ENCODE data around the gene MAPK14.
A peak's percentile ranks its signal among the peaks of the same experiment; 100 is the strongest.
"Not testable (repeated sequence)": the region's sequence is repeated elsewhere in the genome, so short reads cannot be mapped to it uniquely, and the experiment has no call there.

Gene MAPK14

DNA sequence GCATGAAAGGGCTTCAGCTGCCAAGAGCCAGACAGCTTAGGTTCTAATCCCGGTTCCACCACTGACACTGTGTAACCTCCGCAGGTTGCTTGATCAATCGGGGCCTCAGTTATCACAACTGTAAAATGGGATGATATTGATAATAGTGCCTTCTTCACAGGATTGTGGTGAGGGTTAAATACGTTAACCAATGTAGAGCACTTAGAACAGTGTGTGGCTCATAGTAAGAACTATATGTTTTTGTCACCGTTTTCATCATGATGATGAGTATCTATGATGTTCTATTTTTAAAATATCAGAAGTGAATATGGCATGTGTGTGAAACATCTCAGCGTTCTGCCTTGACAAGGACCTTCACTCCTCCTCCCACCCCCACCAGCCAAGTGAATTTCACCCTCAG lies 92.4 kb downstream of the MAPK14 start:
- intact Hi-C loops (cut with DNase I): loop anchor here (10.0 kb wide), 1 partner anchor 245 kb away; no protein-coding TSS in a partner anchor
- DNase-seq: no peak

DNA sequence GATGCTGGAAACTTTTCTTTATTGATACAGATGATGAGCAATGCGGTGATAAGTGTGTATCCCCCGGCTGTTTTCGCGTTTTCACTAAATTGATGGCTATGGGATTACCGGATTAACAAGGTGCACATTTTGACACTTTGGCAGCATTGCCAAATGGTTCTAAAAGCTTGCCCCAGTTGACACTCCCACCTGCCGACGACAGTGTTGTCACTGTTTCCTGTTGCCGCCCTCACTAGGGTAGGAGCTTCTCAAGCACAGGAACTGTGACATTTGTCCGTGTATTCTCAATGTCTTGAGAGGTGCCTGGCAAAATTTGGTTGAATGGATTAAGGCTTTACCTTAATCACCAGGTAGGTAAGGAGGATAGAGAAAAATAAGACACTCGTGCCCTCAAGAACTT lies 92.9 kb downstream of the MAPK14 start:
- intact Hi-C loops (cut with DNase I): loop anchor here (10.0 kb wide), 1 partner anchor 244 kb away; no protein-coding TSS in a partner anchor
- no peak for DNase-seq

DNA sequence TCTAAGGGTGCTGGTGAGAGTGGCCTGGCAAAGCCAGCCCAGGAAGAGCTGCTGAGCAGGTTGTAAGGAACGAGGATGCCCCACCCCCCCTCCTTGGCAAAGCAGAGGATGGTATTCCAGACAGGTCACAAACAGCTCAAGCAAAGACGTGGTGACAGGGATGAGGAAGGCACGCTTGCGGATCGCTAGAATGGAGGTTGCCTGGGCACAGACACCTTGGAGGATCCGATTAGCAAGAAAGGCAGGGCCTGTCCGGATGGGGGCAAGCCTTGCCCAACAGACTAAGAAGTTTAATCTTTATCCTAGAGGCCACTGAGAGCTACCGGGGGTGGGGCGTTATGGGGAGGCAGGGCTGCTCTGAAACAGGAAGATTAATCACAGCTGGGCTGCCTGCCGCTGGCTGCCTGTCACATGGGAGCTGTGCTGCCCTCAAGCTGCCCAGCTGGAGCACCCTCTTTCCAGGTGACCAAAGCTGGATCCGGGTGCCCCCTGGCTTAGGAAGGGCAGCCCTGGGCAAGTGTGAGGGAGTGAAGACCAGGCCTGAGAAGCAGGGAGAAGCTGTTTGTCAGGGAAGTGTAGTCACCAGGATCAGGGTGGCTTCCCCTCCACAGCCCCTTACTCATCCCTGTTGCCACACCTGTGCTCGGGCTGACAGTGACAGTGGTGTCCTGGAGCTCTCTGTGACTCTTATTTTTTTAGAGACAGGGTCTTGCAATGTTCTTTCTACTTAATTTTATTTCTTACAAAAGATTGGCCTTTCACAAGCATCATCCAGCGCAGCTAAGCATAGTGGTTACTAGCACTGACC lies 93.6 kb downstream of the MAPK14 start:
- intact Hi-C loops (cut with DNase I): loop anchor here (10.0 kb wide), 1 partner anchor 244 kb away; no protein-coding TSS in a partner anchor
- no peak for DNase-seq

DNA sequence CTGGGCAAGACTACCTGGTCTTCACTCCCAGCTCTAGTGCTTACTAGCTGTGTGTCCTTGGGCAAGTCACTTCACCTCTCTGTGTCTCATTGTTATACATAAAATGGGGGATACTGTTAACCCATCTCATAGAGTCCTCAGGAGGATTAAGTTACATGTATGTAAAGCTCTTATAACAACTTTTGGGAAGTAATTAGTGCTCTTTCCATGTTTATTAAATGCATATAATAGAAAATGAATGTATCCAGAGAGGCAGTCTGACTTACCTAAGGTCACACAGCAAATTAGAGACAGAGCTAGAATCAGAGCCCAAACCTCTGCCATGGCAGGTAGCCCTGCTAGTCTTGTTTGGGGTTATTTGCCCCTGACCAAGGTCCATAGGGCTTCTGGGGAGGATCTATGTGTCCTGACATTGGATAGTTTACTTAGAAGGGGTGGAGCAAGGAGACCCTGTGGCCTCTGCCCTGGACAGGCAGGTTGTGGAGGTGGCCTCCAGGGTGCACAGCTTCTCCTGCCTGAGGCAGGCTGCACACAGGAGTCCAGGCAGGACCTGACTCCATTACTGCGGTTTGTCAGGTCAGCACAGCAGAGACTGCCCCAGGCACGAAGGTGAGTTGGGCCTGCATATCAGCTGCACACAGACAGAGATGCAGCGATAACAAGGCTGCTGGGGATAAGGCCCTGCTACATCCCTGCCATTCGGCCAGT lies 94.3 kb downstream of the MAPK14 start:
- intact Hi-C loops (cut with DNase I): loop anchor here (10.0 kb wide), 1 partner anchor 243 kb away; no protein-coding TSS in a partner anchor

DNA sequence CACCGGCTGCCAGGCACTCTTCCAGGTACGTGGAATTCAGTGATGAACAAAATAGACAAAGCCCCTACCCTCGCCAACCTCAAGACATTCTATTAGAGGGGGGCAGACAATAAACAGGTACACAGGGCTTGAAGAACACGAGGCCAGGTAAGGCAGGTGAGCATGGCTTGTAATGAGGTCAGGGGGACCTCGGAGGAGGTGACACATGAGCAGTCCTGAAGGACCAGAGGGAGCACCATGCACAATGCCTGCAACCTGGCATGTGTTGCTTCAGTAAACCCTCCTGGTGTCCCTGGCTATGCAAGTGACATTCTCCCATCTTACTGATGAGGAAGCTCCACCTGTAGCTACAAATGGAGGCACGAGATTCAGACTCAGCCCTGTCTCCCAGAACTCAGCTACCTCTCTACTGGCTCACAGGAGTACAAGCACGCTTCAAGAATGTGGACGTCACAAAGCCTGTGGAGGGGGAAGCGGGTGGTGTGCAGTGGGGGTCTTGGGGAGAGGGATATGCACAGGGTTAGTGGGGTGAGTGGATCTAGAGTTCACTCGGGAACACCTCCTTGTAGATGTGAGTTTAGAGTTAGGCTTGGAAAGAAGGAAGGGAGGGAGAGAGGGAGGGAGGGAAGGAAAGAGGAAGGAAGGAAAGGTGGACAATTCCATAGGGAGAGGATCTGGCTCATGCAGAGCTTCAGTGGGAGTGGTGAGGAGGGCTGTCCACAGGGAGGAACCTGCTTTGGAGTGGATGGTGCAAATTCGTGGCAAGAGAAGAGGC lies 95.1 kb downstream of the MAPK14 start:
- peak in 1 of 10 donors; percentile 39 for DNase-seq
- intact Hi-C loops (cut with DNase I): loop anchor here (10.0 kb wide), 1 partner anchor 242 kb away; no protein-coding TSS in a partner anchor

More for the DNA sequence above, 94.3 kb downstream of the MAPK14 start:
- DNase-seq: no peak

DNA sequence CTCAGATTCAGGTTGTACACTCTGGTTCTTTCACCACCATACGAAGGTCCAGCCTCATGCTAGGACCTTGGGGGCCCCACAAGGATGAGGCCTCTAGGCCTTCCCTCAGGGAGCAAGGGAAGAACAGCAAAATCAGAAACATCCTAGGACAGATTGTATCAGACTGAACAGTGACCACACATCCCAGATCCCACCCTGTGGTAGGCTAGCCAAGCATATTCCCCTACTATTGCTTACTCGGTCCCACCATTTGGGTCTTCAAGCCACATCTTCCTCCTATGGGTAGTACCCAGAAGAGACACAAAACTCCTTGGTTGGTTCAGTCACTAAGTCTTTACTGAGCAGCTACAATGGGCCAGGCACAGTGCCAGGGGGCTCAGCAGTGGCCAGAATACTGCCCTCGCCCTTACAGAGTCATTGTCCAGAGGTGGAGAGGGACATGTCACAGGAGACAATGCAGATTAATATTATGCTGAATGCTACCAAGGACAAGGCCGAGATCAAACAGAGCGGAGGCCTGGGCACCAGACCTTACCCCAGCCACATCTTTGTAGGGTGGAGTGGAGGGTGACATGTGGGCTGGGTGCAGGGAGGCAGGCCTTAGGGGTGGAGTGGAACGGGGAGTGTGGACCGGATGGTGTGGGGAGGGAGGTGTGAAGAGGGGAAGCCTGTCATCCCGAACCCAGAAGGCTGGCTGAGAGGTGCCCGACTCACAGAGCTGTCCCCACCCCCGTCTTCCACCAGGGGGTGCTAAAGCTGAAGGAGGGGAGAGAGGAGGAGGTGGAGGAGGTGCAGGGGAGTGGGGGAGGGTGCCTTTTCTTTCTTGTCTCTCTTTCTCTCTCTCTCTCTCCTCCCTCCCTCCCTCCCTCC lies 95.9 kb downstream of the MAPK14 start:
- intact Hi-C loops (cut with DNase I): loop anchor here (1.0 to 10.0 kb wide), 2 partner anchors 73 to 241 kb away; partner anchors contain the start of gene BRPF3
- DNase-seq: peak; percentile 66 to 95 (median 76)

DNA sequence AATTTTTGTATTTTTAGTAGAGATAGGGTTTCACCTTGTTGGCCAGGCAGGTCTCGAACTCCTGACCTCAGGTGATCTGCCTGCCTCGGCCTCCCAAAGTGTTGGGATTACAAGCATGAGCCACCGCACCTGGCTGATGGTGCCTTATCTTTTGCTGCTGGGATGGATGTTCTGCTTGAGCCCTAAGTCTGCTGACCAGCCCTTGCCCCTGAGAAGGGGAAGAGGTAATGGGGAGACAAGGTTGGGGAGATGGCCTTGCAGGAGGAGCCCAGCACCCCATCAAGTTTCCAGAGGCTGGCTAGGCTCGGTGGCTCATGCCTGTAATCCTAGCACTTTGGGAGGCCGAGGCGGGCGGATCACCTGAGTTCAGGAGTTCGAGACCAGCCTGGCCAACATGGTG lies 96.7 kb downstream of the MAPK14 start:
- not testable (repeated sequence) for DNase-seq
- intact Hi-C loops (cut with DNase I): loop anchor here (1.0 to 10.0 kb wide), 2 partner anchors 72 to 240 kb away; partner anchors contain the start of gene BRPF3

DNA sequence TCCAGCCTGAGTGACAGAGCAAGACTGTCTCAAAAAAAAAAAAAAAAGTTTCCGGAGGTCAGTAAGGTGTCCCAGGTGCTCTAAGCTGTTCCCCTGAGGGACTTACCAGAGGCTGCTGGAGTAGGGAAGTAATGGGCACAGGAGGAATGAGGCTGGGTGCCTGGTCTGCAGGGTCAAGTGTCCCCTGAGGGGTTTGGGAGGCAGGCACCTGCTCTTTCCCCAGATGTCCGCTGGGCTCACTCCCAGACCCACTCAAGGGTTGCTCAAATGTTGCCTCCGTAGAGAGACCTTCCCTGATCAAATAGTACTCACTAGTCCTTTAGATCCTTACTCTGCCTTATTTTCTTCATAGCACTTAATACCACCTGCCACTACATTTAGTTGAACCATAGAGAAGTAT lies 97.3 kb downstream of the MAPK14 start:
- DNase-seq: no peak
- intact Hi-C loops (cut with DNase I): loop anchor here (1.0 to 10.0 kb wide), 2 partner anchors 71 to 240 kb away; partner anchors contain the start of gene BRPF3

DNA sequence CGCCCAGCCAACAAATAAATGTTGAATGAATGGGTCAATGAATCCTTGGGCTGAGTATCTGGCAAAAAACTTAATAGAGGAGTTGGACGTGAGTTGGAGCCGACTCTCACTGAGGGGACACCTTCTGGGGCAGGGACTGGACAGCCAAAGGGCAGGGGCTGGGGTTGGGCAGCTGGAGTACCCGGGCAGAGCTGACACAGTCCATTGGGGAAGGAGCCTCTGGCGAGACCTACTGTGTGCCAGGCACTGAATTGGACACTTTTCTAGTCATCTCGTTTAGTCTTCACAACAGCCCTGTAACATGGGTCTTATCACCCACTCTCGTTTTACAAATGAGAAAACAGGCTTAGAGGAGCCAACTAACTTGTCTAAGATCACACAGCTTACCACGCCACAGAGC lies 98.0 kb downstream of the MAPK14 start:
- DNase-seq: no peak
- intact Hi-C loops (cut with DNase I): loop anchor here (10.0 kb wide), 1 partner anchor 239 kb away; no protein-coding TSS in a partner anchor

DNA sequence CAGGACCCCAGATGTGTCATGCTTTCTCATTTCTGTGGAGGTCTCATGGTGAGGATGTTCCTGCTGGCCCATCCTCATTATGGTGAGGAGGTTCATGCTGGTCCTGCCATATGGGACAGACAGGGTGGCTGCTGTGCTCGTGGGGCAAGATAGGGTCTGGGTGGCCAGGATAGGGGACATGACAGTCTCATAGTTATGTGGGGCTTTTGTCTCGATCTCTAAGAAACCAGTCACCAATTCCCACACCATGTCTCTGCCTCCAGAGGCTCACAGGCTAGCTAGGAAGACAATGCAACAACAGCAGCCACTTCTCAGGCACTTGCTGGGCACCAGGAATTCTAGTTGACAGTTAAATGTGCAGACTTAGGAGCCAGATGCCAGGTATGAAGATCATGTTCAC lies 98.5 kb downstream of the MAPK14 start:
- DNase-seq: no peak
- intact Hi-C loops (cut with DNase I): loop anchor here (10.0 kb wide), 1 partner anchor 239 kb away; no protein-coding TSS in a partner anchor

DNA sequence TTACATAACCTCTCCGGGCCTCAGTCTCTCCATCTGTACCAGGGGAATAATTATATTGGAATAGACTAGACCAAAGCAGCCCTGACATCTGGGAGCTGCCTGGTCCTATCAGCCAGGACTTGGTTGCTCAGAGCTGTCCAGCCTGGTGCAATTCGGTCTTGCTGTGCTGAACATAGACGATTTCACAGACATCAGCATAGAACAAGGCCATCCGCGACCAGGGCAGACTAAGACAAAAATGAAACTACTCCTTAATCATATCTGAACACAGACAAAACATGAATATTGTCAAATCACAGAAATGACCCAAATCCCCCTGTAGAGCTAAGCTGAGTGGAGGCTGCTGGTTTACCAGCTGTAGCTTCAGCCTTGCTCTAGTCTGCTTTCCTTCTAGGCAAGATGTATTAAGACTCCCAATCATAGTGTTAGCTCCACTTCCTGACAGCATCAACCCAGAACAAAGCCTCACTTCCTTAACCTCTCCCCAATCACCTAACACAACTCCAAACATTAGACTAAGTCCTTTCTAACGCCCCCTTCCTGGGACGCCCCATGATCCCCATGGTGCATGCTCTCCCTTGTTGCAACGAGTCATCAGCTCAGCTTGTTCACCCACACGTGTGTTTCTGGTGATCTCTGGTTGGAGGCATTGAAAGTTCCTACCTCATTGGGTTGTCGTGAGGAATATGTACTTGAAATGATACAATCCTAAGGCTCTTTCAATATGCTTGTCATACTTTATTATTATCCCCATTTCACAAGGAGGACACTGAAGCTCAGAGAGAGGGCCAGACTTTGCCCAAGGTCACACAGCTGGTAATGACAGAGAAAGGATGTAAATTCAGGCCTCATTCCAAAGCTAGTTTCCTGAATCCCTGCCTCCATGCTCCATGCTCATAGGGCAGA lies 99.2 kb downstream of the MAPK14 start:
- DNase-seq: no peak
- intact Hi-C loops (cut with DNase I): loop anchor here (10.0 kb wide), 1 partner anchor 238 kb away; no protein-coding TSS in a partner anchor

DNA sequence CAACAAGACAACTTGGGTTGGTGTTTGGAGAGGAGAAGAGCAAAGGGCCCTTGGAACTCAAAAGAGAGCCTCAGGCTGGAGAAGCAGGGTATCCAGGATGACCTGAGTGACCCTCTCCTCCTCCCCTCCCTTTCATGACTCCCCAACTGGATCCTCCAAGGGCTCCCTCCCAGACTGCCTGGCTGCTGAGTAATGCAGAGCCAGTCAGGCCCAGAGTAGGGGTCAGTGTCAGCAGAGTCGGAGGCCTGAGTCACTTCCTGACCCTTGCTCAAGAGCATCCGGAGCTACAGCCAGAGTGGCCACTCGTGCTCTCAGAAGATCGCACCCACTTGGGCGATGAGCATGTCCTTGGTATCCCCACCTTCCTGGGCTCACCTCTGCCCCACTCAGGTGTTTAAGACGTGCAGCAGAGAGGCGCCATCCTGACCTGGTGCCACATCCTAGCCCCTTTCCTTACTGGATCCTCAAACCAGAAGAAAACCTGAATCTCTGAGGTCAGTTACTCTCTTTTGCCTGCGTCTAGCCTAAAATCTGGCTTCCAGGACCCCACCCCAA lies 99.9 kb downstream of the MAPK14 start:
- intact Hi-C loops (cut with DNase I): loop anchor here (10.0 kb wide), 1 partner anchor 237 kb away; no protein-coding TSS in a partner anchor
- DNase-seq: no peak

DNA sequence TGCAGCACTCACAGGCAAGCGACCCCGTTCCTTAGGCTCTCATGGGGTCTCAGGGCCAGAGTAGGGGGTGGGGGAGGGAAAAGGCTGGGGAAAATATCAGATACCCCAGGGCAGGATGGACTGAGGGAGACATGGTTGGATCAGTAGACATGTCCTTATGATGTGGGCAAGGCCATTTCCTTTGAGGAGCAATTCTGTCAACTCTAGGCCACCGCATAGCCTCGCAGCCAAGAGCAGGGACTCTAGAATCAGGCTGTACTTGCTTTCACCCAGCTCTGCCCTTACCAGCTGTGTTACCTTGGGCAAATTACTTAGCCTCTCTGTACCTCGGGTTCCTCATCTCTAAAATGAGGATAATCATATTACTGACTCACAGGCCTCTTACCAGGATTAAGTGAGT lies 100.5 kb downstream of the MAPK14 start:
- no peak for DNase-seq
- intact Hi-C loops (cut with DNase I): loop anchor here (10.0 kb wide), 1 partner anchor 237 kb away; no protein-coding TSS in a partner anchor

DNA sequence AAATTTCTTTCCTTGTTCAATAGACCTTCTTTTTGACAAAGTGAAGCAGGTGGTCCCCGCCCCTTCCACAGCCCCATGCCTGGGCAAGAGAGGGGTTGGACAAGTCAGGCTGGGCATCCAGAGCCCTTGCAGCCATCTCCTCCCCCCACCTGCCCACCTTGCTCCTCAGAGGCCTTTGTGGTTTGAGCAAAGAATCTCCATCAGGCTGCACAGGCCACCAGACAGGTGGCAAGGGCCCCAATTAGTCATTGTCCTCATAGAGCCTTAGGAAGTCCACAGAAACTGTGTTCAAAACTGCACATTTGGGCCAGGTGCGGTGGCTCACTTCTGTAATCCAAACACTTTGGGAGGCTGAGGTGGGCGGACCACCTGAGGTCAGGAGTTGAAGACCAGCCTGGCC lies 101.2 kb downstream of the MAPK14 start:
- no peak for DNase-seq
- intact Hi-C loops (cut with DNase I): loop anchor here (10.0 kb wide), 1 partner anchor 236 kb away; no protein-coding TSS in a partner anchor

DNA sequence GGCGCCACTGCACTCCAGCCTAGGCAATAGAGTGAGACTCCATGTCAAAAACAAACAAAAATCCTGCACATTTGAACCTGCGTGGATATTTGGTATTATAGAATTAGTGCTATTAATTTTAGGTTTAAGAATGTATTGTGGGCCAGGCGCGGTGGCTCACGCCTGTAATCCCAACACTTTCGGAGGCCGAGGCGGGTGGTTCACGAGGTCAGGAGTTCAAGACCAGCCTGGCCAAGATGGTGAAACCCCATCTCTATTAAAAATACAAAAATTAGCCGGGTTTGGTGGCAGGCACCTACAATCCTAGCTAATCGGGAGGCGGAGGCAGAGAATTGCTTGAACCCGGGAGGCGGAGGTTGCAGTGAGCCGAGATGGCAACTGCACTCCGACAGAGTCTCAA lies 101.7 kb downstream of the MAPK14 start:
- intact Hi-C loops (cut with DNase I): loop anchor here (10.0 kb wide), 1 partner anchor 235 kb away; no protein-coding TSS in a partner anchor
- not testable (repeated sequence) for DNase-seq

DNA sequence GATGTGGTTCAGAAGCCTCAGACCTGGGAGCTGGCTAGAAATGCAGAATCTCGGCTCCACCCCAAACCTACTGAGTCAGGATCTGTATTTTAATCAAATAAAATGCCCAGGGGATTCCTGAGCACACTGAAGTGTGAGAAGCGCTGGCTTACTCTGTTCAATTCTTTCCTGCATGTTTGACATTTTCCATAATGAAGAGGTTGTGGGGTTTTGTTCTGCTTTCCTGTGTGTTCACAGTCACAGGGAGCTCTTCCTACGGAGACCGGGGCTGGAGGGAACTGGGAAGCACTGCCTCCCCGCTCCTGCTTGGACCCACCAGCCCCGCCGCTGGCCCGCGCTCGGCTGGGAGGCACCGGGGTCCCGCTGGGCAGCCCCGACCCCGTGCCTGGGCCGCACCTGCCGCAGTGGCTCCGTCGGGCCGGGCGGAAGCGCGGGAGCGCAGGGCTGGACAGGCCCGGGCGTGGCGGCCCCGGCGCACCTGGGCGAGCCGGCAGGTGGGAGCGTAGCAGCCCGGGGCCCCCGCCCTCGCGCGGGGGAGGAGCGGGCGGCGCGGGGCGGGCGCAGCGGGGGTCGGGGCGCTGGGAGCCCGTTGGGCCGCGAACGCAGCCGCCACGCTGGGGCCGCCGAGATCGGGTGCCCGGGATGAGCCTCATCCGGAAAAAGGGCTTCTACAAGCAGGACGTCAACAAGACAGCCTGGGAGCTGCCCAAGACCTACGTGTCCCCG lies 102.5 kb downstream of the MAPK14 start, which contains the start of gene MAPK13:
Gene MAPK13, plus strand, starts transcription at position 573 of the 726 bp plus-strand sequence. Its CDS starts 70 bp downstream, at position 643.
- intact Hi-C loops (cut with DNase I): loop anchor here (10.0 kb wide), 1 partner anchor 235 kb away; no protein-coding TSS in a partner anchor
- no peak for DNase-seq
